GM18858 (cell line): ENCODE measurements around the gene ARHGEF10L.
"Not testable (repeated sequence)": the region's sequence is repeated elsewhere in the genome, so short reads cannot be mapped to it uniquely, and the experiment has no call there.

ENCODE experiments used
- ATAC-seq: cut with Tn5 transposase; IDR thresholded peaks from one replicate; pipeline ENCODE4 v1.9.1; 2021; ENCODE audit not compliant: unreplicated experiment

ARHGEF10L gene

GRCh38 chr1:17607644-17608581, 68.4 kb downstream of the ARHGEF10L start:
- no peak for ATAC-seq

GRCh38 chr1:17609529-17609928, 70.0 kb downstream of the ARHGEF10L start:
- no peak for ATAC-seq

- ATAC-seq, result no peak
Measured at GRCh38 chr1:17610085-17610484, 70.6 kb downstream of the ARHGEF10L start.

GRCh38 chr1:17610713-17611112, 71.2 kb downstream of the ARHGEF10L start:
- no peak for ATAC-seq

GRCh38 chr1:17611991-17612390, 72.5 kb downstream of the ARHGEF10L start:
- no peak for ATAC-seq

- no peak for ATAC-seq
Measured at GRCh38 chr1:17612831-17613230, 73.3 kb downstream of the ARHGEF10L start.

GRCh38 chr1:17614586-17614985, 75.1 kb downstream of the ARHGEF10L start:
- ATAC-seq, result no peak

- ATAC-seq, result no peak
Measured at GRCh38 chr1:17615157-17615556, 75.7 kb downstream of the ARHGEF10L start.

- no peak for ATAC-seq
Measured at GRCh38 chr1:17615959-17616358, 76.5 kb downstream of the ARHGEF10L start.

- ATAC-seq, result no peak
Measured at GRCh38 chr1:17616731-17617279, 77.3 kb downstream of the ARHGEF10L start.

GRCh38 chr1:17617787-17618557, 78.5 kb downstream of the ARHGEF10L start:
- no peak for ATAC-seq

GRCh38 chr1:17618558-17619247, 79.2 kb downstream of the ARHGEF10L start:
- no peak for ATAC-seq

GRCh38 chr1:17620448-17620847, 81.0 kb downstream of the ARHGEF10L start:
- ATAC-seq, result no peak

GRCh38 chr1:17621691-17622090, 82.2 kb downstream of the ARHGEF10L start:
- ATAC-seq, result no peak

GRCh38 chr1:17622823-17623222, 83.3 kb downstream of the ARHGEF10L start:
- no peak for ATAC-seq

- no peak for ATAC-seq
Measured at GRCh38 chr1:17624611-17625233, 85.2 kb downstream of the ARHGEF10L start.

- no peak for ATAC-seq
Measured at GRCh38 chr1:17627239-17628052, 87.9 kb downstream of the ARHGEF10L start.

GRCh38 chr1:17629046-17629445, 89.5 kb downstream of the ARHGEF10L start:
- ATAC-seq, result not testable (repeated sequence)

GRCh38 chr1:17629460-17629859, 90.0 kb downstream of the ARHGEF10L start:
- ATAC-seq, result no peak
